ENCODE results near the gene GIPR. TPM values are rescaled to one million over a fixed set of nuclear protein-coding genes. Genes with fewer than 3 reads are reported as not detected.

The GIPR gene
- polyA plus RNA-seq, 1 donor from 2014 or later: 6.4 TPM

DNA sequence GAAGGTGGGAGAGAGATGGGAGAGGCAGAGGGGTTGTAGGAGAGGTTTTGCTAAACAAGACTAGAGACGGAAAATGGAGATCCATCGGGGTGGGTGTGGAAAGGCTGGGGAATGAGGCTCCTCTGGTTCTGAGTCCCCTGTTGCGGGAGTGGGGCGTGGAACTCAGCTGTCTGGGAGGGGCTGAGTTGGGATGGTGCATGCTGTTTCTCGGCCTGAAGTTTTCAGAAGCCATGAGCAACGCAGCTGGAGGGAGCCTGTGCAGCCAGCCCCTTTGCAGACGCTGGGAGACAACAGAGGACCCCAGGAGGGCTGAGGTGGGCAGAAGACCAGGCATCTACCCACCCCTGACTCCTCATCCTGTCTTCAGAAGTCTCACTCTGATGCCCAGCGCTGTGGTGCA, 7.4 kb upstream of the GIPR start:
- no peak overlapping the region for H2AFZ ChIP-seq (ENCODE audit: low read depth, low read length)
- H3F3A ChIP-seq (ENCODE audit: insufficient read depth, low read length, poor library complexity, severe bottlenecking): no peaks in the 10 kb centered on the region
- no peak for TF ChIP-seq RAD21 (conservative IDR thresholded peaks at IDR 0.05)
- TF ChIP-seq TAF1 (IDR thresholded peaks at IDR 0.05; ENCODE audit: low read depth): no peak
- TF ChIP-seq EP300 (conservative IDR thresholded peaks at IDR 0.05; ENCODE audit: poor library complexity, severe bottlenecking): no peak
- no peak for TF ChIP-seq POLR2AphosphoS5 (IDR thresholded peaks at IDR 0.05)

DNA sequence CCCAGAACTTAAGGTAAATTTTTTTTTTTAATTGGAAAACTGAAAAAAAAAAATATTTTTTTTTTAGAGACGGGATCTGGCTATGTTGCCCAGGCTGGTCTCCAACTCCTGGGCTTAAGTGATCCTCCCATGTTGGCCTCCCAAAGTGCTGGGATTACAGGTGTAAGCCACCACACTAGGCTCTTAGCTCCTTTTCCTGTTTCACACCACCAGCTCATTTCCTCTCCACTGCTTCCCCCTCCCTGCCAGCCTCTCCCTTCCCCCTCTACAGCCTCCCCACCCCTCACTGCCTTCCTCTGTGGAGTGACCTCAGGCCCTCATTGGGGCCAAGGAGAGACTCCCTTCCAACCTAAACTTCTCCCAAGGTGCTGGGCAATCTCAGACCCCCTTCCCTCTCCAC, 4.2 kb upstream of the GIPR start:
- peaks cover 11% of the 10 kb centered on the region for H3K27me3 ChIP-seq (ENCODE audit: insufficient read depth, low read depth, low read length)
- H3F3A ChIP-seq (ENCODE audit: insufficient read depth, low read length, poor library complexity, severe bottlenecking): no peaks in the 10 kb centered on the region
- H3K4me3 ChIP-seq (ENCODE audit: low read length): no peak overlapping the region
- H3K9me3 ChIP-seq (ENCODE audit: low read length): no peaks in the 10 kb centered on the region
- H4K20me1 ChIP-seq (ENCODE audit: insufficient read depth): no peaks in the 10 kb centered on the region
- H2AFZ ChIP-seq (ENCODE audit: low read depth, low read length): no peak overlapping the region
- H3K79me2 ChIP-seq (replicated peaks; ENCODE audit: insufficient read depth, low read length): no peaks in the 10 kb centered on the region
- no peaks in the 10 kb centered on the region for H3K36me3 ChIP-seq (ENCODE audit: insufficient read depth, low read length)
- no peak overlapping the region for H3K27ac ChIP-seq (ENCODE audit: low read length)
- TF ChIP-seq SMC3 (conservative IDR thresholded peaks at IDR 0.05; ENCODE audit: poor library complexity): no peak
- TF ChIP-seq, protein P1, sequence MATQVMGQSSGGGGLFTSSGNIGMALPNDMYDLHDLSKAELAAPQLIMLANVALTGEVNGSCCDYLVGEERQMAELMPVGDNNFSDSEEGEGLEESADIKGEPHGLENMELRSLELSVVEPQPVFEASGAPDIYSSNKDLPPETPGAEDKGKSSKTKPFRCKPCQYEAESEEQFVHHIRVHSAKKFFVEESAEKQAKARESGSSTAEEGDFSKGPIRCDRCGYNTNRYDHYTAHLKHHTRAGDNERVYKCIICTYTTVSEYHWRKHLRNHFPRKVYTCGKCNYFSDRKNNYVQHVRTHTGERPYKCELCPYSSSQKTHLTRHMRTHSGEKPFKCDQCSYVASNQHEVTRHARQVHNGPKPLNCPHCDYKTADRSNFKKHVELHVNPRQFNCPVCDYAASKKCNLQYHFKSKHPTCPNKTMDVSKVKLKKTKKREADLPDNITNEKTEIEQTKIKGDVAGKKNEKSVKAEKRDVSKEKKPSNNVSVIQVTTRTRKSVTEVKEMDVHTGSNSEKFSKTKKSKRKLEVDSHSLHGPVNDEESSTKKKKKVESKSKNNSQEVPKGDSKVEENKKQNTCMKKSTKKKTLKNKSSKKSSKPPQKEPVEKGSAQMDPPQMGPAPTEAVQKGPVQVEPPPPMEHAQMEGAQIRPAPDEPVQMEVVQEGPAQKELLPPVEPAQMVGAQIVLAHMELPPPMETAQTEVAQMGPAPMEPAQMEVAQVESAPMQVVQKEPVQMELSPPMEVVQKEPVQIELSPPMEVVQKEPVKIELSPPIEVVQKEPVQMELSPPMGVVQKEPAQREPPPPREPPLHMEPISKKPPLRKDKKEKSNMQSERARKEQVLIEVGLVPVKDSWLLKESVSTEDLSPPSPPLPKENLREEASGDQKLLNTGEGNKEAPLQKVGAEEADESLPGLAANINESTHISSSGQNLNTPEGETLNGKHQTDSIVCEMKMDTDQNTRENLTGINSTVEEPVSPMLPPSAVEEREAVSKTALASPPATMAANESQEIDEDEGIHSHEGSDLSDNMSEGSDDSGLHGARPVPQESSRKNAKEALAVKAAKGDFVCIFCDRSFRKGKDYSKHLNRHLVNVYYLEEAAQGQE (IDR thresholded peaks at IDR 0.05; ENCODE audit: borderline replicate concordance): no peak
- H3K9me2 ChIP-seq (ENCODE audit: insufficient read depth, low read length): no peaks in the 10 kb centered on the region
- no peak overlapping the region for H3K4me2 ChIP-seq (ENCODE audit: low read length)
- H3K9ac ChIP-seq (ENCODE audit: low read length): no peak overlapping the region

More for the DNA sequence above, 7.4 kb upstream of the GIPR start:
- Histone ChIP-seq H3K9me2 (ENCODE audit: insufficient read depth, low read length) (no peaks in the 10 kb centered on the region), H3K4me2 (ENCODE audit: low read length) (no peak overlapping the region), H3K27me3 (ENCODE audit: insufficient read depth, low read depth, low read length) (no peaks in the 10 kb centered on the region), H3K4me3 (ENCODE audit: low read length) (no peak overlapping the region), H3K36me3 (ENCODE audit: insufficient read depth, low read length) (no peaks in the 10 kb centered on the region), H4K20me1 (ENCODE audit: insufficient read depth) (no peaks in the 10 kb centered on the region), H3K27ac (ENCODE audit: low read length) (no peak overlapping the region), H3K9ac (ENCODE audit: low read length) (no peak overlapping the region), H3K79me2 (replicated peaks; ENCODE audit: insufficient read depth, low read length) (no peaks in the 10 kb centered on the region), H3K9me3 (ENCODE audit: low read length) (no peaks in the 10 kb centered on the region)

DNA sequence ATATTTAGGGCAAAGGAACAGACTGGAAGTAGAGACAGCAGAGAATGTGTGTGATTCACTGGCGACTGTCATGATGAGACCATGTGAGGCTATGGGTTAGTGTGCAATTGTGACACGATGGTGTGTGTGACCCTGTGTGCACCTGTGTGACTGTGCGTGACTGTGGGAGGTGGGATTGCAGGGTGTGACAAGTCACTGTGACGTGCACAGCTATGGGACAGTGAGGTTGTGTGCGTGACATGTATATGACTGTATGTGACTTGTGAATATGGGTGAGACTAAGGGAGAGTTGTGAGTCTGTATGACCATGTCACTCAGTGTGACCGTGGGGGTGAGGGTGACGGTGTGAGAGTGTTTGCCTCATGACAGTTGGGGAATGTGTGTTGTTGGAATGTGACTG, 3.4 kb upstream of the GIPR start:
- H4K20me1 ChIP-seq (ENCODE audit: insufficient read depth): no peaks in the 10 kb centered on the region

More for the DNA sequence above, 3.4 kb upstream of the GIPR start:
- Histone ChIP-seq H3K36me3 (ENCODE audit: insufficient read depth, low read length) (no peaks in the 10 kb centered on the region), H3K9me2 (ENCODE audit: insufficient read depth, low read length) (no peaks in the 10 kb centered on the region), H3F3A (ENCODE audit: insufficient read depth, low read length, poor library complexity, severe bottlenecking) (no peaks in the 10 kb centered on the region), H3K27ac (ENCODE audit: low read length) (no peak overlapping the region), H3K9me3 (ENCODE audit: low read length) (no peaks in the 10 kb centered on the region), H3K9ac (ENCODE audit: low read length) (no peak overlapping the region), H3K27me3 (ENCODE audit: insufficient read depth, low read depth, low read length) (peaks cover 19% of the 10 kb centered on the region), H3K4me2 (ENCODE audit: low read length) (no peak overlapping the region), H3K4me3 (ENCODE audit: low read length) (no peak overlapping the region), H2AFZ (ENCODE audit: low read depth, low read length) (no peak overlapping the region), H3K79me2 (replicated peaks; ENCODE audit: insufficient read depth, low read length) (no peaks in the 10 kb centered on the region)
- no peak for TF ChIP-seq TAF1 (IDR thresholded peaks at IDR 0.05; ENCODE audit: low read depth)
- no peak for TF ChIP-seq EZH2 (IDR thresholded peaks at IDR 0.05; ENCODE audit: borderline replicate concordance, insufficient read depth, low read length, poor library complexity, severe bottlenecking)
- no peak for TF ChIP-seq POLR2AphosphoS5 (IDR thresholded peaks at IDR 0.05)
- TF ChIP-seq MXI1 (conservative IDR thresholded peaks at IDR 0.05; ENCODE audit: poor library complexity, severe bottlenecking): no peak
- no peak for TF ChIP-seq EP300 (conservative IDR thresholded peaks at IDR 0.05; ENCODE audit: poor library complexity, severe bottlenecking)
- TF ChIP-seq, protein P1 (IDR thresholded peaks at IDR 0.05; ENCODE audit: borderline replicate concordance): no peak
- no peak for TF ChIP-seq SMC3 (conservative IDR thresholded peaks at IDR 0.05; ENCODE audit: poor library complexity)
- TF ChIP-seq, protein P2, sequence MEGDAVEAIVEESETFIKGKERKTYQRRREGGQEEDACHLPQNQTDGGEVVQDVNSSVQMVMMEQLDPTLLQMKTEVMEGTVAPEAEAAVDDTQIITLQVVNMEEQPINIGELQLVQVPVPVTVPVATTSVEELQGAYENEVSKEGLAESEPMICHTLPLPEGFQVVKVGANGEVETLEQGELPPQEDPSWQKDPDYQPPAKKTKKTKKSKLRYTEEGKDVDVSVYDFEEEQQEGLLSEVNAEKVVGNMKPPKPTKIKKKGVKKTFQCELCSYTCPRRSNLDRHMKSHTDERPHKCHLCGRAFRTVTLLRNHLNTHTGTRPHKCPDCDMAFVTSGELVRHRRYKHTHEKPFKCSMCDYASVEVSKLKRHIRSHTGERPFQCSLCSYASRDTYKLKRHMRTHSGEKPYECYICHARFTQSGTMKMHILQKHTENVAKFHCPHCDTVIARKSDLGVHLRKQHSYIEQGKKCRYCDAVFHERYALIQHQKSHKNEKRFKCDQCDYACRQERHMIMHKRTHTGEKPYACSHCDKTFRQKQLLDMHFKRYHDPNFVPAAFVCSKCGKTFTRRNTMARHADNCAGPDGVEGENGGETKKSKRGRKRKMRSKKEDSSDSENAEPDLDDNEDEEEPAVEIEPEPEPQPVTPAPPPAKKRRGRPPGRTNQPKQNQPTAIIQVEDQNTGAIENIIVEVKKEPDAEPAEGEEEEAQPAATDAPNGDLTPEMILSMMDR (IDR thresholded peaks at IDR 0.05; ENCODE audit: poor library complexity, severe bottlenecking): no peak
- no peak for TF ChIP-seq RAD21 (conservative IDR thresholded peaks at IDR 0.05)
